Limb (tissue), 2 donors: Measurements from ENCODE around the gene POLE3.
A peak's percentile ranks its signal among the peaks of the same experiment; 100 is the strongest.
"Not testable (repeated sequence)": the region's sequence is repeated elsewhere in the genome, so short reads cannot be mapped to it uniquely, and the experiment has no call there.

Experiments
- DNase-seq, 2 donors: peaks; one replicate each; pipeline ENCODE4 v3.0.0-alpha.2; 2016; ENCODE audit errors: extremely low spot score in 2 of 2

The POLE3 gene

GRCh38 chr9:113376634-113377567 lies 33.6 kb downstream of the POLE3 start, which contains the start of gene HDHD3:
Gene HDHD3, minus strand, starts transcription at chr9:113376986. Its CDS starts 2,632 bp downstream, at chr9:113374354.
- DNase-seq = peak; percentile 67 to 88

- no peak for DNase-seq
Measured at GRCh38 chr9:113375057-113376023, 35.1 kb downstream of the POLE3 start.

GRCh38 chr9:113373676-113374392 lies 36.6 kb downstream of the POLE3 start:
- DNase-seq = no peak

- no peak for DNase-seq
Measured at GRCh38 chr9:113373256-113373655, 37.2 kb downstream of the POLE3 start.

GRCh38 chr9:113372059-113372458 lies 38.4 kb downstream of the POLE3 start:
- DNase-seq = no peak

- no peak for DNase-seq
Measured at GRCh38 chr9:113370806-113371325, 39.6 kb downstream of the POLE3 start.

- DNase-seq = no peak
Measured at GRCh38 chr9:113369855-113370140, 40.7 kb downstream of the POLE3 start.

- DNase-seq = no peak
Measured at GRCh38 chr9:113368982-113369854, 41.3 kb downstream of the POLE3 start.

GRCh38 chr9:113368348-113368981 lies 42.0 kb downstream of the POLE3 start:
- DNase-seq = no peak

GRCh38 chr9:113365652-113366051 lies 44.8 kb downstream of the POLE3 start:
- DNase-seq = not testable (repeated sequence)

- no peak for DNase-seq
Measured at GRCh38 chr9:113364951-113365350, 45.5 kb downstream of the POLE3 start.

- no peak for DNase-seq
Measured at GRCh38 chr9:113363336-113363735, 47.1 kb downstream of the POLE3 start.

- no peak for DNase-seq
Measured at GRCh38 chr9:113361304-113362018, 49.0 kb downstream of the POLE3 start.

GRCh38 chr9:113360242-113360842 lies 50.1 kb downstream of the POLE3 start:
- no peak for DNase-seq

- DNase-seq = no peak
Measured at GRCh38 chr9:113359385-113359784, 51.1 kb downstream of the POLE3 start.
